ENCODE results near the gene ARL4C.
A peak's percentile ranks its signal among the peaks of the same experiment; 100 is the strongest.

Gene ARL4C

DNA sequence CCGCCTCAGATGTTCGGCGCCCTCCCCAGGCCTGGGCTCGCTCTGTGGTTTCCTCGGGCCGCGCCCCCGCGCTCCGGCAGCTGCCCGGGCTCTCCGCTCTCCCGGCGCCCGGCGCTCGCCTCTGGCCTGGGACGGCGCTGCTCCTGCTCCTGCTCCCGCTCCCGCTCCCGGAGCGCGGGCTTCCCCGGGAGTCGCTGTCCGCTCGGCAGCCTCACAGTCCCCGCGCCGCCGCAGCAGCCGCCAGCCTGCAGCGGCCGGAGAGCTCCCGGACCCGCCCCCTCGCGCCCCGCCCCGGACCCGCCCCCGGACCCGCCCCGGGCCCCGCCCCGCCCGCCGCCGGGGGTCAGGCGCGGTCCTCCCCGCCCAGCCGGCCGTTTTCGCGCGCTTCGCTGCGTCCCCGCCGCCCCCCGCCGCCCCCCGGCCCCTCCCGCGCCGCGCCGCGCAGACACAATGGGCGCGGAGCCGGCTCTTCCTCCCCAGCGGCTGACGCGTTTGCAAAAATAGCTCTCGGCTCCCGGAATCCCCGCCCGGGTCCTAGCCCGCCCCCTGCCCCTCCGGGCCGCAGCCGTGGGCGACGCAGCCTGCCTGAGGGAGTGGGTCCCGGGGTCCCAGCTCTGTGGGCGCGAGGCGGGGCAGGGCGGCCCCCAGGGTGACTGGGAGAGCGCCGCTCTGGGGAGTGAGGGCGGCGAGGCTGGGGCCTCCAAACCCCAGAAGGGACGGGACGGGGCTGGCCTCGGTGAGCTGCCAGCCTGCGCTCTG is at the start of gene ARL4C:
ARL4C (minus strand) TSS at position 247 of the 759 bp plus-strand sequence. CDS start 495 bp downstream, outside the sequence.
- FAIRE-seq, result no peak

- no peak for FAIRE-seq
Measured at GRCh38 chr2:234544659-234545611, 48.1 kb upstream of the ARL4C start.

DNA sequence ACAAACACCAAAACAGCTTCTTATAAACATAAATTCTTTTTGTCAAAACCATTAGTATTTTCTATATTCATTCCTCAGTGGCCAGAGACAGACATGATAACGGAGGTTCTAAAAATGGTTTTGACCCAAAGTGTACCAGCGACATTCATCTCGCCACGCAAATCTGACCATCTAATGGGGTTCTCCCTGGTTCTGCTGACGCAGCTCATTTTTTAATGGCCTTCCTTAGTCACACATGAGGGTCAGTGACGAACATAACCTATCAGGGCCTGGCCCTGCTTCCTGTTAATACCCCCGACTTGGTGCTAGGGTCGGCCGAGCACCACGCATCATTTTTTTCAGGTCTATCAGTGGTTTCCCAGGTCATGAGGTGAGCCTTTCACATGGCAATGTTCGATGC is 45.9 kb upstream of the ARL4C start:
- no peak for FAIRE-seq

- no peak for FAIRE-seq
Measured at GRCh38 chr2:234537929-234538328, 41.0 kb upstream of the ARL4C start.

DNA sequence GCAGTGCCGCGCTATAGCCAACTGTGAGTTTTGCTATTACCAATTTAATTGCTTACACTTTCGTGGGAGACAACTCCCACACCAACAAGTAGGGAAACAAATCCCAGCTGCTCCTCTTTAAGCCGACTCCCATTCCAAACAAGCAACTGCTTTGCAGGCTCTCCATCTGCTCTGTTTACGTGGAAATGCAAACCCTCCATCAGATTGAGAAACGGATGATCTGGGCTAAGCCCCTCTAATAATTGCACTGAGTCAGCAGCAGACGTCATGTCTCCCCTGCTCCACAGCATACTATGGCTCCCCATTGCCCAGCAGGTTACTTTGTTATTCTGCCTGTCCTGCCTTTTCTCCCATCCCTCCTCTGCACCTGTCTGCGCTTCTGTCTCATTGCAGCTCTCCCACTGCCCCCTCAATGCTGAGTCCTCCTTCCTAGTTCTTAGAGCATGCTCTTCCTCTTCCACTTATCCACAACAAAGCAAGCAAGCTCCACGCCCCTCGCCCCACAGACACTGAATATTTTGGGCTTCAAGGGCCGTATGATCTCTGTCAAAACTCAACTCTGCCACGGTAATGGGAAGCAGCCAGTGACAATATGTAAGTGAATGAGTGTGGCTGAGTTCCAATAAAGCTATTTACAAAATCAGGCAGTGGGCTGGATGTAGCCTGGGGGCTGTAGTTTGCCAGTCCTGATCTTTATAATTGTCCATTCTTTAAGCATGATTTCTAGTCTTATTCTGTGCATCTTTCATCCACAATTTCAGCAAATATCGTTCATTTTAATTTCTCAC is 39.5 kb upstream of the ARL4C start:
- FAIRE-seq, result no peak

DNA sequence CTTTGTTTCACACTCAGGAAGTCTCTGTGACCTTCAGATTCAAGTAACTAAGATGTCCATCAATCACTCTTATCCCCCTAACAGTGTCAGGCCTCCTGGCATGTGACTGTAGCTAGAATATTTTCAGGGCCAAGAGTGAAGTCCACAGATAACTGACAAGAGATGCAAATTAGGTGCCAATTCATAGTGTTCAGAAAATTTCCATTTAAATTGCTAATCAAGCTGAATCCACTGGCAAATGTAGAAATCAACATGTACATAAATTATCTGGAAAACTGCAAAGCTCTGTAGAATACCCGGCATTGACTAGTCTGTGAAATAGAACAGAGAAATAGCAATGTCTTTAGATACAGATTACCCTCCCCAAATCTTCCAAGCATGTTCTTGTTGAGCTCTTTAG is 38.6 kb upstream of the ARL4C start:
- FAIRE-seq, result no peak

- no peak for FAIRE-seq
Measured at GRCh38 chr2:234534515-234534914, 37.6 kb upstream of the ARL4C start.

DNA sequence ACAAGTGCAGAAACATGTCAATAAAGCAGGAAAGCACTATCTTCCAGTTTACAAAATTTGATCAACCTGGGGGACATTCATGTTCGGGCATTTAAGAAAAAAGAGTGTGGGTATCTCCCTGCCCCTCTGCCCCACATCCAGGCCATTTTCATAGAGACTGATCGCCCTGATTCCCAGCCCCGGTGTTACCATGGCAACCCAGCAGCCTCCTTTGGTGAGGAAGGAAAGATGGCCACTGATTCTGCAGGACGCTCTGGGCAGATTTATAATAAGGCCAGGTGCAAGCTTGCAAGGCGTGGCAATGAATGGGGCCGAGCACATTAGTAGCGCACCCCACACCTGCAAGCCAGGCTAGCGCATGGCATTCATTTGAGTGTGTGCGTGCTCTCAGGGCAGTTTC is 36.7 kb upstream of the ARL4C start:
- no peak for FAIRE-seq

- no peak for FAIRE-seq
Measured at GRCh38 chr2:234528410-234529148, 31.7 kb upstream of the ARL4C start.

DNA sequence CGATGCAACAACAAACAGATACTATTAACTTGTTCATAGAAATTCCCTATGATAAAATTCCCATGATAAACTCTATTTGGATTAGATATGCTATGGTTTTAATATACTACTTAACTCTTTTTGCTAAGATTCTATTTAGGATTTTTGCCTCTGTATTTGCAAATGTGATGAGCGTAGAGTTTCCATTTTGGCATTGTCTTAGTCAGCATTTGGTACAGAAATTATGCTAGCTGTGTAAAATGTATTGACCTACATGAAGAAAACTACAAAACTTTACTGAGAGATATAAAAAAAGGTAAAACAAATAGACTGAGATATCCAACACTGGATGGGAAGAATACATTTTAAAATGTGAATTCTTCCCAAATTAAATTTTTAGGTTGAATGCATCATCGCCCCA is 29.8 kb upstream of the ARL4C start:
- no peak for FAIRE-seq

DNA sequence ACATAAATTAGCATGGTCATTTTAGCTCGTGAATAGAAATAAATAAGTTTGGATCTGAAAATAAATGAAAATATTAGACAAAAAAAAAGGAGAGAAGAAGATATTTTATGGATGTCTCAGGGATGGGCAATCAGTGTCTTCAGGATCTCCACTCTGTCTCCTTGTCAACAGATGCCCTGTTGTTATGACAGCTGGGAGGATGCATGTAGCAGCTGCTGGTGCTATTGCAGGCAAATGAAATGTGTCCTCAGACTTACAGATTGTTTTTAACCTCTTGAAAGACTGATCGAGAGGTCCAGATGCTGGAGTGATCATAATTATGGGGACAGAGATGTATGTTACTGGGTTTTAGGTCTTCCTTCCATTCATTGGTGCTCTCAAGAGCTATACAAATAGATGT is 24.7 kb upstream of the ARL4C start:
- FAIRE-seq, result no peak

- no peak for FAIRE-seq
Measured at GRCh38 chr2:234518986-234519642, 22.2 kb upstream of the ARL4C start.

GRCh38 chr2:234517971-234518370 is 21.1 kb upstream of the ARL4C start:
- FAIRE-seq, result no peak

DNA sequence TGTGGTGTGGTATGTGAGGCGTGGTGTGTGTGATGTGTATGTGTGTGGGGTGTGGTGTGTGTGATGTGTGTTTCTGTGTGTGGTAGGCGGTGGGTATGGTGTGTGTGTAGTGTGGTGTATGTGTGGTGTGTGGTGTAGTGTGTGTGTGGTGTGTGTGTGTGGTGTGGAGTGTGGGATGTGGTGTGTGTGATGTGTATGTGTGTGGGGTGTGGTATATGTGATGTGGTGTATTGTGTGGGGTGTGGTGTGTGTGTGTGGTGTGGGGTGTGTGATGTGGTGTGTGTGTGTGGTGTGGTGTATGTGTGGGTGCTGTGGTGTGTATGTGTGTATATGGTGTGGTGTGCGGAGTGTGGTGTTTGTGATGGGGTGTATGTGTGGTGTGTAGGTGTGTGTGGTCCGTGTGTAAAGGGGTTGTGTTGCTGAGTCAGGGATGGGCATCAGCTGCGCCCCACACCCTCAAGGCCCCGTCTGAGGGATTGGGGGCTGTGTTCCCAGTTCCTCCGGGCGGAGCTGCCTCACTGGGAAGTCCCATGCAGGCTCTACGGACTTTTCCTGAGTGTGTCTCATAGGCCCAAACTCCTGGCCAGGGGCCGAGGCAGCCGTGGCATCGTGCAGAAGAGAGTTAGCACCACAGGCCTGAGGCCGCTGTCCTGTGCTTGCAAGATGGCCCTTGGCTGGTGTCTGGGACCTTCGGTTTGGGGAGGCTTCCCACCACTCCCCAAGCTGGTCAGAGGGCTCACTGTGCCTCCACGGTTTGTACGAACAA is 18.2 kb upstream of the ARL4C start:
- FAIRE-seq, result no peak

DNA sequence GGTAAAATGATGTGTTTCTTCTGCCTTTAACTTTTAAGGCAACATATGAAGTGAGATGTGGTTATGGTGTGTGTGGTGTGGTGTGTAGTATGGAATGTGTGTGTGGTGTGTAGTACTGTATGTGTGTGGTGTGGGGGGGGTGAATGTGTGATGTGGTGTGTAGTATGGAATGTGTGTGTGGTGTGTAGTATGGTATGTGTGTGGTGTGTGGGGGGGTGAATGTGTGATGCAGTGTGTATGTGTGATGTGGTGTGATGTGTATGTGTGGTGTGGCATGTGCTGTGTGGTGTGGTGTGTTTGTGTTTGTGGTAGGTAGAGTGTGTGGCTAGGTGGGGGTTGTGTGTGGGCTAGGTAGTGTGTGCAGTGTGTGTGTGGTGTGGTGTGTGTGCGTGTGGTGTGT is 17.2 kb upstream of the ARL4C start:
- no peak for FAIRE-seq

- FAIRE-seq, result no peak
Measured at GRCh38 chr2:234512884-234513669, 16.2 kb upstream of the ARL4C start.

GRCh38 chr2:234502919-234503285 is 6.0 kb upstream of the ARL4C start:
- no peak for FAIRE-seq

DNA sequence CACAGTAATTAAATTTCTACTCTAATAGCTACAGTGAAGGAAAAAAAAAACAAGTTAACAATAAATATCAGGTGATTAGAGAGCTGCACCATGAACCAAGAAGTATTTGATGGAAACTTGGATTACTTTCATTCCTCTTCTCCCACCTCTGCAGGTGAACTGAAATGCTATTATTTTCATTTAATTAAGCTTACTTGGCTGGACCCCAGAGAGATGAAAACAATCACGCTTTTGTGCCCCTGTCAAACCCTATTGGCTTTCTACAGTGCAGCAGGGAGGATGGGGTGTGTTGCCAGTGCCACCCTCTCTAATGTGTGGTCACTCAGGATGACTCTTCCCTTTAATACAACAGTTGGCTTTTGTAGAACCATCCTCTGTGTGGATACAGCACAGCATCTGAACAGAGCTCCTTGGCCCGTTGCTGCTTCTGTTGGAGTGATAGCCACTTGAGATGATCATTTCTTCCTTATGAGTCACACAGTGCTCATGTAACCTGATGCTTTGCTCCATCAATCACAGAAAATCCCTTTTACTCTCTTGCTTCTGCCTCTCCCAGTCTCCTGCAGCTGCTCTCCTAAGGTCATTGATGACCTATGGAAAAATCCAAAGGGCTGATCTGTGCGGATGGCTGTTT is 5.5 kb upstream of the ARL4C start:
- no peak for FAIRE-seq

DNA sequence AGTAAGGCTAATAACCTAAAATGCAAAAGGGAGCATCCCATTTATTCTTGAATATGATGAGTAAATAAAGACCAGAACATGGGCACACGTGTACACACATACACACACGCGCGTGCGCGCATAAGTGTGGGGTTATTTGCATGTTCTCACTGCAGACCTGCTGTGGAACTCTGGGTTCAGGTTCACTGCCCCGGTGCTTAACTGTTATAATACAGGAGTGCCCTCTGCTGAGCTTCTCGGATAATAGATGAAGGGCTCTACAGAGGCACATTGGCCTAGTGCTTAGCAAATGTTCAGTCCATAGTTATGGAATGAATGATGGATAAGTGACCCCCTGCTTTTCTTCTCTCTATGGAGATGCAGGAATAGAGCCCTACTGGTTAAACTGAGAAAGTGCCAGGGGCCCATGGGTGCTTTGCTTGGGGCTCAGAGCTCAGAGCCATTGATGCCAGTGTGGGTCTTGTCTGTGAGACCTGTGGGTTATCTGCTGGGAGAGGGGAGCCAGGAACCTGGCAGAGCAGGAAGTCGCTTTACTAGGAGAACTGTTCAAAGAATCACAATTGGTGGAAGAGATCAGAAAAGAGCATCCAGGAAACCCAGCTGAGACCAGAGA is 3.6 kb upstream of the ARL4C start:
- FAIRE-seq, result peak; percentile 90
